ENCODE data around the gene KCNQ1OT1. TPM values are rescaled to one million over a fixed set of nuclear protein-coding genes. Genes with fewer than 3 reads are reported as not detected.

KCNQ1OT1 gene
- total and polyA plus RNA-seq, 9 of the 15 experiments (the other 6 are each of a cell fraction or from before 2014, with no cell fraction given), result 0.04 to 2.3 (median 0.74) TPM

DNA sequence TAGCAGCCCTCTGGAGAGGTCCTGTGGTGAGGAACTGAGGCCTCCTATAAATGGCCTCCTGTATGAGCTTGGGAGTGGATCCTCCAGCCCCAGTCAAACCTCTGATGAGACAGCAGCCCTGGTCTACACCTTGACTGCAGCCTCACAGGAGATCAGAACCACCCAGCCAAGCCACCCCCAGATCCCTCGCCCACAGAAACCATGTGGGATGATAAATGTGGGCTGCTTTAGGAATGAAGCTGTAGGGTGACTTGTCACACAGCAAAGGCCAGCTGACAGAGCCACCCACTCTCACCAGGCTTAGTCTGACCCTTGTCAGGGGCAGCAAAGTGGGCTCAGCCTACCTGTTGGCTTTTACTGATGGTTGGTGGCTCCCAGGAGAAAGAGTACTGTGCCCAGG lies 6.5 kb upstream of the KCNQ1OT1 start (continued):
- TF ChIP-seq NR1H2 (CRISPR knock-in tag; IDR thresholded peaks at IDR 0.05) (no peak), TAF7 (tag; IDR thresholded peaks at IDR 0.05) (no peak), NUFIP1 (IDR thresholded peaks at IDR 0.05; ENCODE audit: partially characterized antibody) (no peak)

DNA sequence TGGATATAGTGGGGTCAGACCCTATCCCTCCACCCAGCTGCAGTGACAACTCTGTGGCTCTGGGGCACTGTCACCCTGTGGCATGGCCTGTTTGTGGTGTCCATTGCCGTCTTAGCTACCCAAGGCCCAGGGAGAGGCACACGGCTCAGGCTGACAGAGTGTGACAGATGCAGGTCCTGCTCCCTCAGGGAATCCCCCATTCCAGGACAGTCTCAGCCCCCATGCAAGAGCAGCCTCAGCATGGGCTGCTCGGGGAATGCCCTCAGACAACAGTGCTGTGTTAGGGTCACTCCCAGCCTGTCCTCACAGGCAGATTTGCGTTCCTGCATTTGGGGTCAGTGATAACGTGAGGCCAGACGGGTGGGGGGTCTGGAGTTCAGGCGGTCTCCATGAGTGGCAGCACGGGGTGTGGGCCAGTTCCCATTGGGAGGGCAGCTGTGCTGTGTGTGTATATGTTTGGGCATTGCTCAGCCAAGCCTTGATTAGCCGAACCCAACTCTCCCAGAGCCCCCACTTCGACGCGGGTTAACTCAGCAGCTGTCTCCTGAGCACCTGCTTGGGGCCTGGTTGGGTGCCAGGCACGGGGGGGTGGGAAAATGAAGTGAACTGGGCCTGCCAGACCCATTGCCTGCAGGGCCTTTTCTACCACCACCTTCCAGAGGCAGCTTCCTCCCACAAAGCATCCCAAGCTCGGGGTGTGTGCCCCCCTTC lies 5.3 kb upstream of the KCNQ1OT1 start:
- in situ Hi-C loops (cut with MboI) (no loop called here), intact Hi-C loops (cut with micrococcal nuclease) (no loop called here)
- Histone ChIP-seq H3K4me3 (no peak overlapping the region), H2AFZ (ENCODE audit: low read depth, low read length) (no peak overlapping the region), H3K4me1 (replicated peaks in 1 of 2; ENCODE audit: control insufficient read depth in 2 of 2, insufficient read depth in 2 of 2, low read length in 2 of 2) (peaks cover 11 to 40% of the 10 kb centered on the region in 2 experiments; a peak in 4 of 5 replicates), H3K9me1 (ENCODE audit: control insufficient read depth, insufficient read depth, low read length) (no peaks in the 10 kb centered on the region), H3K9ac (ENCODE audit: insufficient read depth in 1 of 2, low read depth in 2 of 2, low read length in 2 of 2) (no peak overlapping the region), H3K36me3 (ENCODE audit: control insufficient read depth, insufficient read depth, low read length) (no peaks in the 10 kb centered on the region), H3K27me3 (ENCODE audit: control insufficient read depth in 2 of 2, insufficient read depth in 2 of 2, low read length in 2 of 2) (no peaks in the 10 kb centered on the region), H3K79me2 (ENCODE audit: control insufficient read depth, insufficient read depth, low read length) (0 out of 3 replicates have a peak, but pooled peaks cover 3% of the 10 kb centered on the region), H4K20me1 (replicated peaks; ENCODE audit: control insufficient read depth, insufficient read depth, low read length) (no peaks in the 10 kb centered on the region), H3K4me2 (ENCODE audit: insufficient read depth, low read length) (no peak overlapping the region), H3K9me3 (replicated peaks; ENCODE audit: control insufficient read depth, insufficient read depth, low read depth, low read length) (no peaks in the 10 kb centered on the region; the same call in 1 of the 2 replicates), H3K27ac (ENCODE audit: extremely low read depth, low read depth, low read length) (no peak overlapping the region)
- DNase-seq (ENCODE audit: extremely low read depth in 1 of 4, low spot score in 3 of 4) (no peak), FAIRE-seq (no peak), ATAC-seq (no peak)
- CTCF ChIA-PET (ENCODE audit: low intra/inter-chr PET ratio), result no interaction called here
- POLR2A ChIA-PET, result interaction anchor here (0.6 to 0.9 kb wide), 3 partner anchors 20 to 542 kb away, joined by 3 to 4 read pairs (median 3); no protein-coding TSS in a partner anchor
- no TSS peak for BruUV-seq (replicated peaks)
- WGBS (ENCODE audit: insufficient coverage, low coverage, missing lambda C conversion rate), result 43% methylated on average over 14 of the region's 14 CpGs
- no peak for TF ChIP-seq NCOA6 (IDR thresholded peaks at IDR 0.05)
- TF ChIP-seq ZNF384 (IDR thresholded peaks at IDR 0.05; ENCODE audit: low read depth, low read length), result no peak
- no peak for TF ChIP-seq BRF1 (IDR thresholded peaks at IDR 0.05; ENCODE audit: borderline replicate concordance, extremely low read depth, insufficient read length)
- TF ChIP-seq, protein P1, sequence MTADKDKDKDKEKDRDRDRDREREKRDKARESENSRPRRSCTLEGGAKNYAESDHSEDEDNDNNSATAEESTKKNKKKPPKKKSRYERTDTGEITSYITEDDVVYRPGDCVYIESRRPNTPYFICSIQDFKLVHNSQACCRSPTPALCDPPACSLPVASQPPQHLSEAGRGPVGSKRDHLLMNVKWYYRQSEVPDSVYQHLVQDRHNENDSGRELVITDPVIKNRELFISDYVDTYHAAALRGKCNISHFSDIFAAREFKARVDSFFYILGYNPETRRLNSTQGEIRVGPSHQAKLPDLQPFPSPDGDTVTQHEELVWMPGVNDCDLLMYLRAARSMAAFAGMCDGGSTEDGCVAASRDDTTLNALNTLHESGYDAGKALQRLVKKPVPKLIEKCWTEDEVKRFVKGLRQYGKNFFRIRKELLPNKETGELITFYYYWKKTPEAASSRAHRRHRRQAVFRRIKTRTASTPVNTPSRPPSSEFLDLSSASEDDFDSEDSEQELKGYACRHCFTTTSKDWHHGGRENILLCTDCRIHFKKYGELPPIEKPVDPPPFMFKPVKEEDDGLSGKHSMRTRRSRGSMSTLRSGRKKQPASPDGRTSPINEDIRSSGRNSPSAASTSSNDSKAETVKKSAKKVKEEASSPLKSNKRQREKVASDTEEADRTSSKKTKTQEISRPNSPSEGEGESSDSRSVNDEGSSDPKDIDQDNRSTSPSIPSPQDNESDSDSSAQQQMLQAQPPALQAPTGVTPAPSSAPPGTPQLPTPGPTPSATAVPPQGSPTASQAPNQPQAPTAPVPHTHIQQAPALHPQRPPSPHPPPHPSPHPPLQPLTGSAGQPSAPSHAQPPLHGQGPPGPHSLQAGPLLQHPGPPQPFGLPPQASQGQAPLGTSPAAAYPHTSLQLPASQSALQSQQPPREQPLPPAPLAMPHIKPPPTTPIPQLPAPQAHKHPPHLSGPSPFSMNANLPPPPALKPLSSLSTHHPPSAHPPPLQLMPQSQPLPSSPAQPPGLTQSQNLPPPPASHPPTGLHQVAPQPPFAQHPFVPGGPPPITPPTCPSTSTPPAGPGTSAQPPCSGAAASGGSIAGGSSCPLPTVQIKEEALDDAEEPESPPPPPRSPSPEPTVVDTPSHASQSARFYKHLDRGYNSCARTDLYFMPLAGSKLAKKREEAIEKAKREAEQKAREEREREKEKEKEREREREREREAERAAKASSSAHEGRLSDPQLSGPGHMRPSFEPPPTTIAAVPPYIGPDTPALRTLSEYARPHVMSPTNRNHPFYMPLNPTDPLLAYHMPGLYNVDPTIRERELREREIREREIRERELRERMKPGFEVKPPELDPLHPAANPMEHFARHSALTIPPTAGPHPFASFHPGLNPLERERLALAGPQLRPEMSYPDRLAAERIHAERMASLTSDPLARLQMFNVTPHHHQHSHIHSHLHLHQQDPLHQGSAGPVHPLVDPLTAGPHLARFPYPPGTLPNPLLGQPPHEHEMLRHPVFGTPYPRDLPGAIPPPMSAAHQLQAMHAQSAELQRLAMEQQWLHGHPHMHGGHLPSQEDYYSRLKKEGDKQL (CRISPR knock-in tag; IDR thresholded peaks at IDR 0.05; ENCODE audit: borderline replicate concordance), result no peak
- no peak for TF ChIP-seq MAFK (IDR thresholded peaks at IDR 0.05; ENCODE audit: low read length)
- no peak for TF ChIP-seq NFATC3 (IDR thresholded peaks at IDR 0.05)
- TF ChIP-seq, protein P2, sequence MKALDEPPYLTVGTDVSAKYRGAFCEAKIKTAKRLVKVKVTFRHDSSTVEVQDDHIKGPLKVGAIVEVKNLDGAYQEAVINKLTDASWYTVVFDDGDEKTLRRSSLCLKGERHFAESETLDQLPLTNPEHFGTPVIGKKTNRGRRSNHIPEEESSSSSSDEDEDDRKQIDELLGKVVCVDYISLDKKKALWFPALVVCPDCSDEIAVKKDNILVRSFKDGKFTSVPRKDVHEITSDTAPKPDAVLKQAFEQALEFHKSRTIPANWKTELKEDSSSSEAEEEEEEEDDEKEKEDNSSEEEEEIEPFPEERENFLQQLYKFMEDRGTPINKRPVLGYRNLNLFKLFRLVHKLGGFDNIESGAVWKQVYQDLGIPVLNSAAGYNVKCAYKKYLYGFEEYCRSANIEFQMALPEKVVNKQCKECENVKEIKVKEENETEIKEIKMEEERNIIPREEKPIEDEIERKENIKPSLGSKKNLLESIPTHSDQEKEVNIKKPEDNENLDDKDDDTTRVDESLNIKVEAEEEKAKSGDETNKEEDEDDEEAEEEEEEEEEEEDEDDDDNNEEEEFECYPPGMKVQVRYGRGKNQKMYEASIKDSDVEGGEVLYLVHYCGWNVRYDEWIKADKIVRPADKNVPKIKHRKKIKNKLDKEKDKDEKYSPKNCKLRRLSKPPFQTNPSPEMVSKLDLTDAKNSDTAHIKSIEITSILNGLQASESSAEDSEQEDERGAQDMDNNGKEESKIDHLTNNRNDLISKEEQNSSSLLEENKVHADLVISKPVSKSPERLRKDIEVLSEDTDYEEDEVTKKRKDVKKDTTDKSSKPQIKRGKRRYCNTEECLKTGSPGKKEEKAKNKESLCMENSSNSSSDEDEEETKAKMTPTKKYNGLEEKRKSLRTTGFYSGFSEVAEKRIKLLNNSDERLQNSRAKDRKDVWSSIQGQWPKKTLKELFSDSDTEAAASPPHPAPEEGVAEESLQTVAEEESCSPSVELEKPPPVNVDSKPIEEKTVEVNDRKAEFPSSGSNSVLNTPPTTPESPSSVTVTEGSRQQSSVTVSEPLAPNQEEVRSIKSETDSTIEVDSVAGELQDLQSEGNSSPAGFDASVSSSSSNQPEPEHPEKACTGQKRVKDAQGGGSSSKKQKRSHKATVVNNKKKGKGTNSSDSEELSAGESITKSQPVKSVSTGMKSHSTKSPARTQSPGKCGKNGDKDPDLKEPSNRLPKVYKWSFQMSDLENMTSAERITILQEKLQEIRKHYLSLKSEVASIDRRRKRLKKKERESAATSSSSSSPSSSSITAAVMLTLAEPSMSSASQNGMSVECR (CRISPR knock-in tag; IDR thresholded peaks at IDR 0.05), result no peak
- no peak for TF ChIP-seq HIVEP1 (CRISPR knock-in tag; IDR thresholded peaks at IDR 0.05)
- TF ChIP-seq ZNF3 (CRISPR knock-in tag; IDR thresholded peaks at IDR 0.05), result no peak
